IPS-NIHi7 (cell line): Measurements from ENCODE around the gene MYO7B.

Experiments
- DNase-seq: peaks from one replicate; pipeline ENCODE4 v3.0.0; 2012; ENCODE audit warnings: mixed read lengths; ENCODE audit errors: extremely low spot score

MYO7B gene

GRCh38 chr2:127572841-127573240 is 37.4 kb downstream of the MYO7B start:
- DNase-seq = no peak

- DNase-seq = no peak
Measured at GRCh38 chr2:127573298-127573697, 37.8 kb downstream of the MYO7B start.

- DNase-seq = no peak
Measured at GRCh38 chr2:127573771-127574170, 38.3 kb downstream of the MYO7B start.

- no peak for DNase-seq
Measured at GRCh38 chr2:127574656-127575055, 39.2 kb downstream of the MYO7B start.

GRCh38 chr2:127575185-127575765 is 39.8 kb downstream of the MYO7B start:
- no peak for DNase-seq

DNA sequence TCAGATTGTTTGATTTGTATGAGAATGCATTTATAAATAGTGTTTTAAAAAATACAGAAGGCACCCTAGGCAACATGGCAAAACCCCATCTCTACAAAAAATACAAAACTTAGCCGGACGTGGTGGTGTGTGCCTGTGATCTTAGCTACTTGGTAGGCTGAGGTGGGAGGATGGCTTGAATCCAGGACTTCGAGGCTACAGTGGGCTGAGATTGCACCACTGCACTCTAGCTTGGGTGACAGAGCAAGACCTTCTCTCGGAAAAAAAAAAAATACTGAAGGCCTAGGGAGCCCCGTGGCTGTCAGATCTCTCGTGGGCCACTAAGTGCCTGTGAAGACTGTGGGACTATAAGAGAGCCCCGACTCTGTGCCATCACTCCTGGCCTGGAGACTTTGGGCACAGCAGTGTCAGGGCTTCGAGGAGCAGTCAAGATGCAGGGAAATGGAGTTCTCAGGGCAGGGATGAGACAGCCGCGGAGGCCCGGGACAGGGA is 40.5 kb downstream of the MYO7B start:
- no peak for DNase-seq

DNA sequence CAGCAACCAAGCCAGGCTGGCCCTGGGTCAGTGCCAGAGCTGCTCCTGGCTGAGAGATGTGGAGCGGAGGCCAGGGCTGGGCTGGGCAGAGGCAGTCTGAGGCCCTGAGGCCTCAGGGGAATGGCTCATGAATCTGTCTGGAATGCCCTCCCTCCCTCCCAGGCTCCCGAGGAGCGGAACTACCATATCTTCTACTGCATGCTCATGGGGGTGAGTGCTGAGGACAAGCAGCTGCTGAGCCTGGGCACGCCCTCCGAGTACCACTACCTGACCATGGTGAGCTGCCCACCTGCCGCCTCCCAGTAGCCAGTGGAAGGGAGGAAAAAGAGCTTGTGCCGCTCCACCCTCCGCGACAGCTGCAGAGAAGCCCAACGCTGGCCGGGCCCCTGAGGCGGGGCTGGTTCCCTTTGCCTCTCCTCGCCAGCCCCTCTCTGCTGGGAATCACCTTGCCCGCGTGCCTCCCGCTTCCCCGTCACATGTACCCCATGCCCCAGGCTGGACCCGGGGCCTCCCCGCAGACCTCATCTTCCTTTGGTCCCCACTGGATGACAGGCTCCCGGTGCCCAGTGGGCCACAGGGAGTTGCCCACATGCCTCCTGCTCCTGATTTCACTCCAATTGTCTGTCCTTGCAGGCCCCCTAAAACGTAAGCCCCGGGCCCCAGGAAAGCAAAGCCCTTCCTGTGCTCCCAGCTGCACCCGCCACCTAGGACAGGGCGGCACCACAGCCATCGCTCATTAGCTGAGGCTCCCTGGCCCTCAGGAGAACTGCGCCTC is 41.1 kb downstream of the MYO7B start:
- DNase-seq = no peak

- DNase-seq = no peak
Measured at GRCh38 chr2:127577208-127577475, 41.7 kb downstream of the MYO7B start.

GRCh38 chr2:127577503-127577902 is 42.0 kb downstream of the MYO7B start:
- DNase-seq = no peak

DNA sequence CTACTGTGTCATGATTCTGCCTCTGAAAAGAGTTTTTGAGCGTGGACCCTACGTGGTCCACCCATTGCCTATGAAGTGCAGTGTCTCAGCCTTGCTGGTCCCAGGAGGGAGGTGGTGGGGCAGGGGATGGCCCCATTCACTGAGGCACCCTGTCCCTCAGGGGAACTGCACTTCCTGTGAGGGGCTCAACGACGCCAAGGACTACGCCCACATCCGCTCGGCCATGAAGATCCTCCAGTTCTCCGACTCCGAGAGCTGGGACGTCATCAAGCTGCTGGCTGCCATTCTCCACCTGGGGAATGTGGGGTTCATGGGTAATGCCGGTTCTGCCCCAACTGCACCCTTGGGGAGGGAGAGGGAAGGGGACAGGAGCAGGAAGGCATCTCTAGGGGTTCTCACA is 42.5 kb downstream of the MYO7B start:
- DNase-seq = no peak

DNA sequence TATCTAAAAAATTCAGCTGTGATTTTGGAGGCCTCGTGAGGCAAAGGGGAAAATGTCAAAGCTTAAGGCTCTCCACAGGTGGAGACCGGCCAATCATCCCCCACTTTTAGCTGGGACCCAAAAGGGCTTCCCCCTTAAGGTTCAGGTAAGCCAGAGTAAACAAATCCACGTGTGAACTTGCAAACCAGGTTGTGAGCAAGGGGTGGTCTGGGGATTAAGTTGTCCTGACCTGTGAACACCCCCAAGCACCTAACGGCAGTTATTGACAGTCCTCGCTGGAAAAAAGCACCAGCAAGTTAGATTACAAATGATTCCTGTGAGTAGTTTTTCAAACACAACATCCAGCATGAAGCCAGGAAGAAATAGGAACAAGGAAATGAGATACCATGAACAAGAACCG is 42.9 kb downstream of the MYO7B start:
- no peak for DNase-seq

GRCh38 chr2:127579231-127579630 is 43.7 kb downstream of the MYO7B start:
- DNase-seq = peak; percentile 3

- DNase-seq = peak; percentile 8
Measured at GRCh38 chr2:127580167-127581049, 44.9 kb downstream of the MYO7B start.

- peak; percentile 9 for DNase-seq
Measured at GRCh38 chr2:127581050-127581345, 45.5 kb downstream of the MYO7B start.

- peak; percentile 5 for DNase-seq
Measured at GRCh38 chr2:127581516-127582490, 46.3 kb downstream of the MYO7B start.

DNA sequence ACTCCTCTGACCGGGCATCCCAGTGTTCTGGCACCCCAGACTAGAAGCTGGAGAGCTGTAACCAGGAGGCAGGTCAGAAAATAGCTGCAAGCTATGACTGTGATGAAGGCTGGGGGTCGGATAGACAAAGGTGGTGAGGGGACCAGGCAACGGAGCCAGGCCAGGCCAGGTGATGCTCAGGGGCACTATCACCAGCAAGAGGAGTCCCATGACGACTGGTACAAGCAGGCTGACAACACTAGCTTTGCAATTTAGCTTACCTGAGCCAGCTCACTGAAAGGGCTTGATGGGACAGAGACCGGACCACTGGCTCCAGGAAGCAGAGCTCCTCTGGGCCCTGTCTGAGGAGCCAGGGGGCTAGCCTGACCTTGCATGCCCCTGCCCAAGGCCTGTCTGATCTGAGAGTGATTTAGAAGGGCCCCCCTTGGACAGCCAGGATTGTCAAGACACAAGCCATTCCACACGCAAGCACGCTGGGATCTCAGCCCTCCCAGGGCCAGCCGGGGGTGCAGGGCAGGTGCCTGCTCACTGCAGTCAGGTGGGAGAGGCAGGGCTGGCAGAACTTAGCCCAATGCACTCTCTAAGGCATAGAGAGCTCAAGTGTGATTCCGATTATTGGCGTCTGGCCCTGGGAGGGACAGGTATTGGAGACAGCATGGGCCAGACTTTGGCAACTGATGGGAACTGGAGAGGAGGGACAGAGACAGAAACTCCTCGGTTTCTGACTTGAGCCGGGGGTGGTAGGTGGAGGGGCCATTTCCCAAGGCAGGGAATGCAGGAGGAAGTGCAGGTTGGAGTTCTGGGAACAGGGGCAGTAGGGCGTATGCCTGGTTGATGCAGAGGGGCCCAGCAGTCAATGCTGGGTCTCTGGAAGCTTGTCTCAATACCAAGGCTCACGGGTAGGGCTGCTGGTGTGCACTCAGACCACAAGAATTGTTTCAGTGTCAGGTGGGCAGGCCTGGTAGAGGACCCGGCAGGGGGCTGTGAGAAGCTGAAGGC is 47.7 kb downstream of the MYO7B start:
- no peak for DNase-seq

DNA sequence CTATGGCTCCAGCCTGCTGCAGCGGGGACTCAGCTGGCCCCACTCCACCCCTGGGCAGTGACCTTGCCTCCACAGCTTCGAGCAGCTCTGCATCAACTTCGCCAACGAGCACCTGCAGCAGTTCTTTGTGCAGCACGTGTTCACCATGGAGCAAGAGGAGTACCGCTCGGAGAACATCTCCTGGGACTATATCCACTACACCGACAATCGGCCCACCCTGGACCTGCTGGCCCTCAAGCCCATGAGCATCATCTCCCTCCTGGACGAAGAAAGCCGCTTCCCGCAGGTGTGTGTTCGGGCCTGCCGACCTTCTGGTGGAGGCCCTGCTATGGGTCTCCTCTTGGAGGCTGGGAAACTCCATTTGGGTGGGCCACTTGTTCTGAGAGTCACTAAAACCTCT is 48.6 kb downstream of the MYO7B start:
- DNase-seq = no peak

- DNase-seq = no peak
Measured at GRCh38 chr2:127584516-127585033, 49.1 kb downstream of the MYO7B start.

GRCh38 chr2:127585270-127585807 is 49.9 kb downstream of the MYO7B start:
- no peak for DNase-seq

DNA sequence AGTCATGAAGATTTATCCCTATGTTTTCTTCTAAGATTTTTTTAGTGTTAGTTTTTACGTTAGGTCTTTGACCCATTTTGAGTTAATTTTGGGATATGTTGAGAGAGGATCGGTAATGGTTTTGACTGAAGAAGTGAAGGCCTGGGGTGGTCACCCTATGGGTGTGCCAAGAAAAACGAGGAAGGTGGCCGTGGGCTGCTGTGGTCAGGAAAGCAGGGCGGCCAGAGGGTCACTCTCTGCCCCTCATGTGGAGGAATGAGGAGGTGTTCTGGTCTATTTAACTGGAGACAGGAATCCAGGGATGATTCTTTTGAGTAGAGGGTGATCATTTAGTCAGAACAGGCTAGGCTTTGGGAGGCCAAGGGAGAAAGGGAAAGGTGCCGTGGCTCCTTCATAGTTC is 50.7 kb downstream of the MYO7B start:
- no peak for DNase-seq
